ENCODE measurements around the gene TCTN1.

- TF ChIP-seq CTCF (IDR thresholded peaks at IDR 0.05; ENCODE audit: low read length) (no peak), EZH2 (IDR thresholded peaks at IDR 0.05; ENCODE audit: borderline replicate concordance, low read length) (no peak)
Observed at GRCh38 chr12:110564471-110564991, 49.4 kb upstream of the TCTN1 start.
